Posterior cingulate gyrus (tissue), 11 donors: ENCODE results near the gene AKAP12.

Experiments used
- DNase-seq, 10 donors: peaks; one replicate each; pipeline versions ENCODE4 v3.0.0 to v3.0.0-alpha.2; 2020 to 2021; ENCODE audit warnings: mixed read lengths in 3 of 10
- intact Hi-C: fragments of 100-400 bp; cut with DNase I; formaldehyde crosslinking; loops from one replicate; pipeline ENCODE4 v1.15.1; 2023

Gene AKAP12

GRCh38 chr6:151275566-151275965 lies 35.8 kb downstream of the AKAP12 start:
- intact Hi-C loops, result no loop called here
- DNase-seq, result no peak

GRCh38 chr6:151276112-151276740 lies 36.5 kb downstream of the AKAP12 start:
- no peak for DNase-seq
- intact Hi-C loops, result no loop called here

- no peak for DNase-seq
- intact Hi-C loops, result no loop called here
These were observed 40.1 kb downstream of the AKAP12 start for GRCh38 chr6:151279891-151280290.

DNA sequence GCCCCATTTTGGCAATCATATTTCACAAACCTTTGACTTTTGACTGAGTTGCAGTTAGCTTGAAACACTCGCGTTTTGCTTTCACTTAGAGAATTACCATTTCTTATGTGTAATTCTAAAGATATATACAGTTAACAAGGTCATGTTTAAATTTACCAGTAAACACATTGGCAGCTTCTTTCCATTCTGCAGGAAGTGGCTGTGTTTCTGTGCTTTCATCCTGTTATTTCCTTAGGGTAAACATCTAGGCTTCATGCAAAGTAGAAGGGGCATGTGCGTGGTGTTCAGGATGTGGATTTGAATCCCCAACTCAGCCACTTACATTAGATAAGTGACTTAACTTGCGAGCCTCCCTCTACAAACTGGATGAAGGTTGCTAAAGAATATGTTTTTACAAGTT lies 41.1 kb downstream of the AKAP12 start:
- DNase-seq, result no peak
- intact Hi-C loops, result no loop called here

DNA sequence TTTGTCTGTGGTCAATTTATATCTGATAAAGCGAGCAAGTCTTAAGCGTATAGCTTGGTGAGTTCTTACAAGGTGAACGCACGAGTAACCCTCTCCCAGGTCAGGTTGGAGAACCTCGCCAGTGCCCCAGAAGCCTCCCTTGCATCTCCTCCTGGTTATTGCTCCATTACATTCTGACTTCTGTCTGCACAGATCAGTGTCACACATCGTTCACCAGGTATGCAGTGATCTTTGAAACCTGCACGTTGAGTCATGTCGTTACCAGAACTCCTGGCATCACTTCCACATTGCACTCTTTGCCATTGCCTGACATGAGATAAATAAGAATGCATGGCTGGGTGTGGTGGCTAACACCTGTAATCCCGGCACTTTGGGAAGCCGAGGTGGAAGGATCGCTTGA lies 44.2 kb downstream of the AKAP12 start:
- intact Hi-C loops, result no loop called here
- DNase-seq, result no peak

DNA sequence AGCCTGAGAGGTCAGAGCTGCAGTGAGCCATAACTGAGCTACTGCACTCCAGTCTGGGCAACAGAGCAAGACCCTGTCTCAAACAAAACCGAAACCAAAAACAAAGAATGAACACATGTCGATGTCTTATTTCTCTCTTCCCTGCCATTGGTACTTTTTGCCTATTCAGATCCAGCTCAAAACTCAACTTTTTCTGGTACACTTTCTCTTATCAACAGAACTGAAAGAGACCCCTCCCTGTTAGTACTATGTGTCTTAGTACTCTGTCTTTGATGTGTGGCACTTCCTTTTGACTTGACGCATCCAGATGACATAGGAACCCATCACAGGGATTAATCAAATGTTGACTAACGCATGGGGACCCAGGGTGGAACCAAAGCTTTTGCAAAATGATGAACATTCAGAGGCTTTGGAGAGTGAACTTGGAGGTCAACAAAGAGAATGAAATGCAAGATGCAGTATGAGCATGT lies 44.8 kb downstream of the AKAP12 start:
- no peak for DNase-seq
- intact Hi-C loops, result no loop called here

GRCh38 chr6:151285122-151285521 lies 45.4 kb downstream of the AKAP12 start:
- intact Hi-C loops, result no loop called here
- DNase-seq, result no peak

DNA sequence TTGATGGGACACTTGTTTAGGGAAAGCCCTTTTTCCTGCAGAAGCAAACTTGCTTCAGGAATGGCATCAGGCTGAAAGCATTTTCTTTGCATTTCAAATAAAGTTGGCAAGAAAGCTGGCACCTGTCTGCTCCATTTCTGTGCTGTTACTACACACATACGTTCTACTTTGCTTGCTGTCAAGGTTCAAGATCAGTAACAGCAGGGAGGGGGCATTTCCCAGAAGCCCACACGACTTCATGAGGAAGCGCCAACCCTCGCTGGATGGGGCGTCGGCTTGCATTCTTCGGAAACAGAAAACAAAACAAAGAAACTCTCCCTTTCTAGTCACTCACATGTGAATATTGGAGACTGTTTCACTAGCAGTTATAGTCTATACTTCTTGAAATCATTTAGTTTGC lies 46.4 kb downstream of the AKAP12 start:
- no peak for DNase-seq
- intact Hi-C loops, result no loop called here

GRCh38 chr6:151288712-151289398 lies 49.1 kb downstream of the AKAP12 start:
- DNase-seq, result no peak

GRCh38 chr6:151289399-151290007 lies 49.7 kb downstream of the AKAP12 start:
- intact Hi-C loops, result no loop called here
- no peak for DNase-seq

More at GRCh38 chr6:151288712-151289398, 49.1 kb downstream of the AKAP12 start:
- intact Hi-C loops, result no loop called here

- no peak for DNase-seq
- intact Hi-C loops, result no loop called here
These were observed 51.3 kb downstream of the AKAP12 start for GRCh38 chr6:151290877-151291721.

GRCh38 chr6:151291722-151292059 lies 51.9 kb downstream of the AKAP12 start:
- intact Hi-C loops, result no loop called here
- no peak for DNase-seq

GRCh38 chr6:151292974-151293687 lies 53.4 kb downstream of the AKAP12 start:
- no peak for DNase-seq

DNA sequence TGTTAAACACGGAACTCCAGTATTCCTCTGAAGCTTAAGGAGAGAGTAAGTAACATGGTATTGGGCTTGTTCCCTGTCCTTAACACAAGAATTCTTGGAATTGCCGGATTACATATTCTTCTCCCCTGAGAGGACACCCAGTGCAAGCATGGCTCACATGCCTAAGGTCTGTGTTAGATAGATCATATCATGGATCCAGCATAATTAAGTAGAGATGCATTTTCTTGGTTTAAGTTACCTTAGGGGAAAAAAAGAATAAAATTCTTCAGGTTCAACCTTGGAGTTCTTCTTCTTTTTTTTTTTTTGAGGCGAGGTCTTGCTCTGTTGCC lies 53.9 kb downstream of the AKAP12 start:
- intact Hi-C loops, result no loop called here

More at GRCh38 chr6:151292974-151293687, 53.4 kb downstream of the AKAP12 start:
- intact Hi-C loops, result no loop called here

GRCh38 chr6:151294561-151295101 lies 54.9 kb downstream of the AKAP12 start:
- intact Hi-C loops, result no loop called here
- no peak for DNase-seq

More for the DNA sequence above, 53.9 kb downstream of the AKAP12 start:
- no peak for DNase-seq

GRCh38 chr6:151297886-151298285 lies 58.1 kb downstream of the AKAP12 start:
- intact Hi-C loops, result no loop called here
- DNase-seq, result no peak

DNA sequence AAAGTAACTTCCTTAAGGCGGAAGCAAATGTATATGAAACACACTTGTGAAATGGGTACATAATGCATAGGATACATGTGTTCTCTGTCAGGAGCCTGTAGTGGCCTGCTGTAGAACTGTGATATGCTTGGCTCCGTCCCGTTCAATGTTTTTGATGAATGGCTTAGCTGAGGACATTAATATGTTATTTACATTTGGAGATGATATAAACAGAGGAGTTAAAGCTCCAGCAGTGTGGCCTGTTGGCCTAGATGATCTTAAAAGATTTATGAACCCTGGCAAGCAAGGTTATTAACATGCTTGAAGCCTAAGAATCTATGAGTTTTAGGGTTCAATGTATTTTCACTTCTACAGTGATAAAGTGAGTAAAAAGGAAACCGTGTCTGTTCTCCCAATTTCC lies 59.2 kb downstream of the AKAP12 start:
- no peak for DNase-seq

GRCh38 chr6:151300267-151300991 lies 60.7 kb downstream of the AKAP12 start:
- intact Hi-C loops, result no loop called here
- DNase-seq, result no peak

More for the DNA sequence above, 59.2 kb downstream of the AKAP12 start:
- intact Hi-C loops, result no loop called here

DNA sequence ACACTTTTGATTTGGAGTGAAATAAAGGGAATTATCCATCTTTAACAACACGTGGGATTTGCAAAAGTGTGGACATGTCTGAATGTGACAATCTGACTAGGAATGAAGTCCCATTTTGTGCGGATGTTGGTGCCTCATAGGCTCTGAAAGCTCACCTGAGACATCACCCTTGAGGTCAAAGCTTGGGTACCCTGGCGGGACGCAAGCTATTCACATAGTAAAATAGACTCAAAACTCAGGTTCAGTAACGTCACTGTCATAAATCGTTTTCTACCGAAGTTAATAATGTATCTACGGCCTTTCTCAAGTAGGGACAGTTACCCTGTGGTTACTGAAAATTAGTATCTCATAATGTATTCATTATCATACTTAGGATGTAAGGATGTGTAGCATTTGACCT lies 61.8 kb downstream of the AKAP12 start:
- intact Hi-C loops, result no loop called here
- no peak for DNase-seq

GRCh38 chr6:151303231-151303630 lies 63.5 kb downstream of the AKAP12 start:
- no peak for DNase-seq
- intact Hi-C loops, result no loop called here
